ENCODE data around the gene CHCHD10. TPM values are rescaled to one million over a fixed set of nuclear protein-coding genes. Genes with fewer than 3 reads are reported as not detected.

Gene CHCHD10
- total and polyA plus RNA-seq, 2 of the 13 experiments (the other 11 are each of a cell fraction or from before 2014, with no cell fraction given): 37.0 to 62.8 TPM

DNA sequence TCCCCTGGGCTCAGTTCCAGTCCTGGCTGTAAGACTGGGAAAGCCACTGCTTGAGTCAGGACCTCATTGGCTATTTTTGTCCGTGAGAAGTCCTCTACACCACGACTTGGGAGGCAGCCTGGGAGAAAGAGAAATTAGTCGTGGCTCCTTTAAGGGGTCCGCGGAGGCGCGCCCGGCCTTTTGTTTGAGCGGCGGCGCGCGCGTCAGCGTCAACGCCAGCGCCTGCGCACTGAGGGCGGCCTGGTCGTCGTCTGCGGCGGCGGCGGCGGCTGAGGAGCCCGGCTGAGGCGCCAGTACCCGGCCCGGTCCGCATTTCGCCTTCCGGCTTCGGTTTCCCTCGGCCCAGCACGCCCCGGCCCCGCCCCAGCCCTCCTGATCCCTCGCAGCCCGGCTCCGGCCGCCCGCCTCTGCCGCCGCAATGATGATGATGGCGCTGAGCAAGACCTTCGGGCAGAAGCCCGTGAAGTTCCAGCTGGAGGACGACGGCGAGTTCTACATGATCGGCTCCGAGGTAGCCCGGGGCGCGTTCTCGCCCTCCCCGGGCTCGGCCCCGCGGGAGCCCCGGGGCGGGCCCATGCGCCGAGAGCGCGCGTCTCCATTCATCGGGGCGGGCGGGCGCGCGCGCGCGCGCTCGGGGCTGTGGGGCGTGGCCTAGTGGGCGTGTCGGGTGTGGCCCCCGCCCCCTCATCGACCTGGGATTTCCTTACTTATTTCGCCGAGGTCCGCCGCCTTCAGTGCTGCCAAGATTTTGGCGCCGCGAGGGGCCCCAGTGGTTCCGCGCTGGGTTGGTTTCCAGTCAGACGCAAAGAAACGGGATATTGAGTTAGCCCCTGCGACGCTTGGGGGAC, 19.2 kb upstream of the CHCHD10 start, which contains the start of gene SMARCB1 (continued):
- TF ChIP-seq, protein P1, sequence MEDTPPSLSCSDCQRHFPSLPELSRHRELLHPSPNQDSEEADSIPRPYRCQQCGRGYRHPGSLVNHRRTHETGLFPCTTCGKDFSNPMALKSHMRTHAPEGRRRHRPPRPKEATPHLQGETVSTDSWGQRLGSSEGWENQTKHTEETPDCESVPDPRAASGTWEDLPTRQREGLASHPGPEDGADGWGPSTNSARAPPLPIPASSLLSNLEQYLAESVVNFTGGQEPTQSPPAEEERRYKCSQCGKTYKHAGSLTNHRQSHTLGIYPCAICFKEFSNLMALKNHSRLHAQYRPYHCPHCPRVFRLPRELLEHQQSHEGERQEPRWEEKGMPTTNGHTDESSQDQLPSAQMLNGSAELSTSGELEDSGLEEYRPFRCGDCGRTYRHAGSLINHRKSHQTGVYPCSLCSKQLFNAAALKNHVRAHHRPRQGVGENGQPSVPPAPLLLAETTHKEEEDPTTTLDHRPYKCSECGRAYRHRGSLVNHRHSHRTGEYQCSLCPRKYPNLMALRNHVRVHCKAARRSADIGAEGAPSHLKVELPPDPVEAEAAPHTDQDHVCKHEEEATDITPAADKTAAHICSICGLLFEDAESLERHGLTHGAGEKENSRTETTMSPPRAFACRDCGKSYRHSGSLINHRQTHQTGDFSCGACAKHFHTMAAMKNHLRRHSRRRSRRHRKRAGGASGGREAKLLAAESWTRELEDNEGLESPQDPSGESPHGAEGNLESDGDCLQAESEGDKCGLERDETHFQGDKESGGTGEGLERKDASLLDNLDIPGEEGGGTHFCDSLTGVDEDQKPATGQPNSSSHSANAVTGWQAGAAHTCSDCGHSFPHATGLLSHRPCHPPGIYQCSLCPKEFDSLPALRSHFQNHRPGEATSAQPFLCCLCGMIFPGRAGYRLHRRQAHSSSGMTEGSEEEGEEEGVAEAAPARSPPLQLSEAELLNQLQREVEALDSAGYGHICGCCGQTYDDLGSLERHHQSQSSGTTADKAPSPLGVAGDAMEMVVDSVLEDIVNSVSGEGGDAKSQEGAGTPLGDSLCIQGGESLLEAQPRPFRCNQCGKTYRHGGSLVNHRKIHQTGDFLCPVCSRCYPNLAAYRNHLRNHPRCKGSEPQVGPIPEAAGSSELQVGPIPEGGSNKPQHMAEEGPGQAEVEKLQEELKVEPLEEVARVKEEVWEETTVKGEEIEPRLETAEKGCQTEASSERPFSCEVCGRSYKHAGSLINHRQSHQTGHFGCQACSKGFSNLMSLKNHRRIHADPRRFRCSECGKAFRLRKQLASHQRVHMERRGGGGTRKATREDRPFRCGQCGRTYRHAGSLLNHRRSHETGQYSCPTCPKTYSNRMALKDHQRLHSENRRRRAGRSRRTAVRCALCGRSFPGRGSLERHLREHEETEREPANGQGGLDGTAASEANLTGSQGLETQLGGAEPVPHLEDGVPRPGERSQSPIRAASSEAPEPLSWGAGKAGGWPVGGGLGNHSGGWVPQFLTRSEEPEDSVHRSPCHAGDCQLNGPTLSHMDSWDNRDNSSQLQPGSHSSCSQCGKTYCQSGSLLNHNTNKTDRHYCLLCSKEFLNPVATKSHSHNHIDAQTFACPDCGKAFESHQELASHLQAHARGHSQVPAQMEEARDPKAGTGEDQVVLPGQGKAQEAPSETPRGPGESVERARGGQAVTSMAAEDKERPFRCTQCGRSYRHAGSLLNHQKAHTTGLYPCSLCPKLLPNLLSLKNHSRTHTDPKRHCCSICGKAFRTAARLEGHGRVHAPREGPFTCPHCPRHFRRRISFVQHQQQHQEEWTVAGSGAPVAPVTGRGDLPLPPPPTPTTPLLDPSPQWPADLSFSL (CRISPR knock-in tag; IDR thresholded peaks at IDR 0.05): no peak
- TF ChIP-seq KAT8 (CRISPR knock-in tag; IDR thresholded peaks at IDR 0.05) (no peak; the same call in 1 of the 2 replicates), ARNT (IDR thresholded peaks at IDR 0.05) (no peak), NBN (conservative IDR thresholded peaks at IDR 0.05) (no peak), SRSF1 (optimal IDR thresholded peaks at IDR 0.05; ENCODE audit: low read depth, low read length) (no peak), ZNF878 (CRISPR knock-in tag; IDR thresholded peaks at IDR 0.05) (0 out of 2 replicates have a peak, but pooled peaks have one; percentile 20), RXRB (CRISPR knock-in tag; IDR thresholded peaks at IDR 0.05; ENCODE audit: borderline replicate concordance) (0 out of 2 replicates have a peak, but pooled peaks have one; percentile 8), ZNF891 (CRISPR knock-in tag; IDR thresholded peaks at IDR 0.05) (no peak), SRY (CRISPR knock-in tag; IDR thresholded peaks at IDR 0.05) (peak; percentile 52; the same call in 1 of the 2 replicates), PCBP1 (IDR thresholded peaks at IDR 0.05; ENCODE audit: borderline replicate concordance, low read depth, low read length) (no peak), DR1 (CRISPR knock-in tag; IDR thresholded peaks at IDR 0.05) (no peak; the same call in 1 of the 2 replicates)
- TF ChIP-seq, protein P2, sequence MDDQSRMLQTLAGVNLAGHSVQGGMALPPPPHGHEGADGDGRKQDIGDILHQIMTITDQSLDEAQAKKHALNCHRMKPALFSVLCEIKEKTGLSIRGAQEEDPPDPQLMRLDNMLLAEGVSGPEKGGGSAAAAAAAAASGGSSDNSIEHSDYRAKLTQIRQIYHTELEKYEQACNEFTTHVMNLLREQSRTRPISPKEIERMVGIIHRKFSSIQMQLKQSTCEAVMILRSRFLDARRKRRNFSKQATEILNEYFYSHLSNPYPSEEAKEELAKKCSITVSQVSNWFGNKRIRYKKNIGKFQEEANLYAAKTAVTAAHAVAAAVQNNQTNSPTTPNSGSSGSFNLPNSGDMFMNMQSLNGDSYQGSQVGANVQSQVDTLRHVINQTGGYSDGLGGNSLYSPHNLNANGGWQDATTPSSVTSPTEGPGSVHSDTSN (CRISPR knock-in tag; IDR thresholded peaks at IDR 0.05; ENCODE audit: borderline replicate concordance): no peak
- TF ChIP-seq, protein P3, sequence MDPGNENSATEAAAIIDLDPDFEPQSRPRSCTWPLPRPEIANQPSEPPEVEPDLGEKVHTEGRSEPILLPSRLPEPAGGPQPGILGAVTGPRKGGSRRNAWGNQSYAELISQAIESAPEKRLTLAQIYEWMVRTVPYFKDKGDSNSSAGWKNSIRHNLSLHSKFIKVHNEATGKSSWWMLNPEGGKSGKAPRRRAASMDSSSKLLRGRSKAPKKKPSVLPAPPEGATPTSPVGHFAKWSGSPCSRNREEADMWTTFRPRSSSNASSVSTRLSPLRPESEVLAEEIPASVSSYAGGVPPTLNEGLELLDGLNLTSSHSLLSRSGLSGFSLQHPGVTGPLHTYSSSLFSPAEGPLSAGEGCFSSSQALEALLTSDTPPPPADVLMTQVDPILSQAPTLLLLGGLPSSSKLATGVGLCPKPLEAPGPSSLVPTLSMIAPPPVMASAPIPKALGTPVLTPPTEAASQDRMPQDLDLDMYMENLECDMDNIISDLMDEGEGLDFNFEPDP (CRISPR knock-in tag; conservative IDR thresholded peaks at IDR 0.05): no peak
- TF ChIP-seq, protein P4, sequence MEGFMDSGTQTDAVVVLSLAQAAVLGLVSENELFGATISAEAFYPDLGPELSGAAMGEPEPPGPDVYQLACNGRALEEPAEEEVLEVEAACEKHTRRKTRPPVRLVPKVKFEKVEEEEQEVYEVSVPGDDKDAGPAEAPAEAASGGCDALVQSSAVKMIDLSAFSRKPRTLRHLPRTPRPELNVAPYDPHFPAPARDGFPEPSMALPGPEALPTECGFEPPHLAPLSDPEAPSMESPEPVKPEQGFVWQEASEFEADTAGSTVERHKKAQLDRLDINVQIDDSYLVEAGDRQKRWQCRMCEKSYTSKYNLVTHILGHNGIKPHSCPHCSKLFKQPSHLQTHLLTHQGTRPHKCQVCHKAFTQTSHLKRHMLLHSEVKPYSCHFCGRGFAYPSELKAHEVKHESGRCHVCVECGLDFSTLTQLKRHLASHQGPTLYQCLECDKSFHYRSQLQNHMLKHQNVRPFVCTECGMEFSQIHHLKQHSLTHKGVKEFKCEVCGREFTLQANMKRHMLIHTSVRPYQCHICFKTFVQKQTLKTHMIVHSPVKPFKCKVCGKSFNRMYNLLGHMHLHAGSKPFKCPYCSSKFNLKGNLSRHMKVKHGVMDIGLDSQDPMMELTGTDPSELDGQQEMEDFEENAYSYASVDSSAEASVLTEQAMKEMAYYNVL (CRISPR knock-in tag; IDR thresholded peaks at IDR 0.05; ENCODE audit: borderline replicate concordance): no peak
